COR-L47 (cell line): ENCODE measurements around the gene TSC1.

Source experiments
- DNase-seq: peaks from one replicate; lab custom pipeline; 2025; lab: John Stamatoyannopoulos, UW

TSC1 gene

DNA sequence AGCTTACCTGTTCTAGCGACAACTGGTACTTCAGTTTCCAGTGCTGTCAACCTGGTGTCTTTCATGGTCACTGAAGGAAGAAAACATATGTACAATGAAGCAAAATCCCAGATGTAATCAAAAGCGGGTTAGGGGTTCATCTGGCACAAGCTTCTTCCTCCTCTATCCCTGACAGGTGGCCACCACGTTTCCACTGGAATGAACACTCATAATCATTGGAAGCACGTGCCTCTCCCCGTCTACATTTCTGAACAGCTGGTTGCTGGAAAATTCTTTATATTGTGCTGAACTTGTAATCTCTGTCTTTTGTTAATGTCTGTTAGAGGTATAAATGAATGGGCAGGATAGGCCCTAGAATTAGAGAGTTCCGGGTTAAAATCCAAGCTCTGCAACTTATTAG, 9.4 kb downstream of the TSC1 start:
- DNase-seq, result no peak

DNA sequence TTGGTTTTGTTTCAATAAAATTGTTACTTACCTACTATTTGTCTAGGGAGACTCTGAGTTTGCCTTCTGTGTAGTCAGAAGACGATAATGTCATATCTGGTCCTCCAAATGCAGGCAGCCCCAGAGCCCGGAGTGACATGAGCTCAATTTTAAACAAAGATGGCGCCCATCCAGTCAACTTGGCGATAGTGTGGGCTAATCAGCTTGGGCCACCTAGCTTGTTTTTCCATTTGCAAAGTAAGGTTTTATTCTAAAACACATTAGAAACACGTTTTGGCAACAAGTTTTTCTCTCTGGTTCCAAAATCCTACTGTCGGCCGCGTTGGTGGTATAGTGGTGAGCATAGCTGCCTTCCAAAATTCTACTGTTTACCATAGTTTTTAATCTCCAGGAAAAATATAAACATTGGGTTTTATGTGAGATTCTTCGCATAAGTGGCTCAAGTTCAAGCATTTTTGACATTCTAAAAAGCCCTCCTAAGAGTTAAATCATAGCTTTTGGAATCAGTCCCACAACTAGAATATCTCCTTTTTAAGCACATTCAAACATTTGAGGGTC, 13.2 kb downstream of the TSC1 start:
- DNase-seq, result no peak

DNA sequence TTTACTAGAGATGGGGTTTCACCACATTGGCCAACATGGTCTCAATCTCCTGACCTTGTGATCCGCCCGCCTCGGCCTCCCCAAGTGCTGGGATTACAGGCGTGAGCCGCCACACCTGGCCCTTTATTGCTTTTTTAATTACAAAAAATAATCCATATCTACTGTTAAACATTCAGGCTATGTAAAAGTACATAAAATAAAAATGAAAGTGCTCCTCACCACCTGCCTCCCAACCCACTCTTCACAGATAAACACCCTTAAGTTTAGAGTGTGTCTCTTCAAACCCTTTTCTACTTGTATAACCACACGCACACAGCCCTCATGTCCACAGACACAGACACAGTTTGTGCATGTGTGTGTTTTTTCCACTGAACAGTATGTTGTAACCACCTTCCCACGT, 16.7 kb downstream of the TSC1 start:
- DNase-seq, result no peak

DNA sequence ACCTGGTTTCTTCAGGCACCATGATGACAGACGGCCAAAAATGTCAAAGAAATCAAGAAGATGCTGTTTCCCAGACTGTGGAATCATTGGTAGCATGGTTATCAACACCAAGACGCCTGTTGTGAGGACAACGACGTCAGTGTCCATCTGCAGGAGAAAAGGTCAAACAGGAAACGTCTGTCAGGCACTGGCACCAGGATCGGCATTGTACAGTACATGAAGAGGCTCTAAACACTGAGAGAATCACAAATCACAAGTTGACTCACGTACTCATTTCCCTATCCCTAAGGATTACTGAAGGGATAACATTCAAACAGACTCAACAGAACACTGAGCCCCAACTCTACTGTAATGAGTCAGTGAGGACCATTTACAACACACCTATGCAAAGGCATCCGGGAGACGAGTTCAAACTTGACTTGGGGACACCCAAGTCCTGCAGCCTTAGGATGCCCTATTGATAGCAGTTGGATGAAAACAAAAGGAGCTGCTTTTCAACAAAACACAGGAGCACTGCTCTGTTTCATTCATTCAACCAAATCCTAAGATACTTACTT, 21.0 kb downstream of the TSC1 start:
- no peak for DNase-seq

DNA sequence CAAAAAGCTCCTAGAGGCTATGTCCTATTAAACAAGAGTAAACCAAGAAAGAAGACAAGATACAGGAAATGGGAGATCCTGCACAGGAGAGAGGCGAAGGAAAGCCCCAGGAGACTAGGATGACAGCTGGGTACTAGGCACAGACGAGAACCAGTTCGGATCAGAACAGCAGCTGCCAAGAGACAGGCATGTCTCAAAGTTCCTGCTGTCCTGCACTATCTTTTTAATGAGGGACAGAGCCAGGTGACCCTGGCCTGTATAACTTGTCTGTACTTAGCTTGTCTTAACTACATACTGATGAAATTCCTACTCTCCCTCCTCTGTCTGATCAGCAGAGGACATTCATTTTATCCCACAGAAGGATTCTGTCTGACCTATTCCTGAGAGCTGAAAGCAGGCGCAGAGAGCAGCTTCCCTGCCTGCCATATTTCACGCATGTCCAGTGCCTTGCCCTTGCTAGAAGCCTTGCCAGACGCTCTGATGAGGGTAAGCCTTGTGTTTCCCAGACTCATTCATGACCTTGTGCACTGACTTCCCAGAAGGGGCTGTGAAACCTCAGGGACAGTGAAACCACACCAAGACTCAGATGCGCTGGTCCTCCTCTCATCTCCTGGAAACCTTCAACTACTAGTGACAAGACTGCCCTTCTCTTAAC, 24.7 kb downstream of the TSC1 start:
- DNase-seq, result no peak

DNA sequence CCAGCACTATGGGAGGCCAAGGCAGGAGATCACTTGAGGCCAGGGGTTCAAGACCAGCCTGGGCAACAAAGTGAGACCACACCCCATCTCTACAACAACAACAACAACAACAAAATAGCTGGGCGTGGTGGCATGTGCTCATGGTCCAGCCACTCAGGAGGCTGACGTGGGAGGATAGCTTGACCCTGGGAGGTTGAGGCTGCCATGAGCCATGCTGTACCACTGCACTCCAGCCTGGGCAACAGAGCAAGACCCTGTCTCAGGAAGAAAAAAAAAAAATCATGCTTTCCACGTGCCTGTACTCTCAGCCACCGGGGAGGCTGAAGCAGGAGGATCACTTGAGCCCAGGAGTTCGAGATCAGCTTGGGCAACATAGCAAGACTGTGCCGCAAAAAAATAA, 29.5 kb downstream of the TSC1 start:
- DNase-seq, result no peak

DNA sequence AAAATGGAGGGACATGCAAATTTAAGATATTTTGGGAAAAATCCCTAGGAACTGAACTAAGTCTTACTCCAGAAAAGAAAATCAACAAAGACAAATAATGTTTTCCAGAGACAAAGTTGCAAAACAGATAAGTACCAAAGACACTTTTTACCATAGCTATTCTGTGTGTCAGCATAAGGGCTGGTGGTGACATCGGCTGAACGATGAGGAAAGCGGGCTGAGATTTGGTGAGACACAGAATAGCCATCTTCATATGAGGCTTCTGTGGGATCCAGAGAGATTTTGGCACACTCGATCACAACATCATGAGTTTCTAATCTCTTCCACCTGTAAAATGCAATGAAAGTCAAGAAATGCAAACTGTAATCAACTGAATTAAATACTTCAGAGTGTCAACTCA, 32.3 kb downstream of the TSC1 start:
- DNase-seq, result no peak

DNA sequence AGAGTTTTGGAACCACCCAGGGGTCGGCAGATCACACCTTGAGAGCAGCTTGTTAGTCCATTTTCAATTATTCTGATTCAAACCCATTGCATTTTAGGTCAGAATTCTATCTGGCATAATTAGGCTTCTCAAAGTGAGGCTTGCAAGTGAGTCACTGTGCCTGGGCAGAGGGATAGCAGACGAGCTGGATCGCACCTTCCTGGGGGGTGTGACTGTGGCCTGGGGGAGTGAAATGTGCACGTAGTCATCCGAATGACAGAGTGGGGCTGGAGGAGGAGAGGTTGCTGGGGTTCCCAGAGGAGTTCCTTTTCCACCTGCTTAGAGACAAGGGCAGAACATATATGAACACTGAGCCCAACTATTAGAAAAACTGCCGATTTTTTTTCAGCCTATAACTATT, 34.0 kb downstream of the TSC1 start:
- no peak for DNase-seq

DNA sequence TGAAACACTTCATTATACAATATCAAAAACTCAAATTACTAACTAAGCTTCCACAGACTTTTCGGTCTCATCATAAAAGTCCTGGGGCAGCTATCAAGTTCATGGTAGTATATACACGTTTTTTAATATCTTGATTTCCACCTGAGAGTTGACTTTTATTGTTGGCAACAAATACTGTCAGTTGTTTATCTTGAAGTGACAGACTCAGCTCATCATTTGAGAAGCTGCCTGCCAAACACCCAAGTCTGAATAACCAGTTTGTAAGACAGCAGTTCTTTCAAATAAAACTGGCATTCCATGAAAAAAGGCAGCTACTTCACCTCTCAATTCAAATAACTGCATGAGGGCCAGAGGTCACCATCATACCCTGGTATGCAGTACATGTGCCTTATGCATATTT, 35.1 kb downstream of the TSC1 start:
- no peak for DNase-seq

DNA sequence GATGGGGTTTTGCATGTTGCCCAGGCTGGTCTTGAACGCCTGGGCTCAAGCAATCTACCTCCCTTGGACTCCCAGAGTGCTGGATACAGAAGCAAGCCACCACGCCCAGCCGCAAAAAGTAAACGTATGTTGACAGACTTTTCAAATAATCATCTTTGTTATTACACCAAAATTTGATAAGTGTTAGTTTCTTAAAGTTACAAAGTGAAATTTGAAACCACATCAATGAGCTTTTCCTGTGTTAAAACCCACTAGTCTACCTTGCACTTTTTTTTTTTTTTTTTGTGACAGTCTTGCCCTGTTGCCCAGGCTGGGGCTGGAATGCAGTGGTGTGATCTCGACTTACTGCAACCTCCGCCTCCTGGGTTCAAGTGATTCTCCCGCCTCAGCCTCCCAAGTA, 35.8 kb downstream of the TSC1 start:
- DNase-seq, result no peak

DNA sequence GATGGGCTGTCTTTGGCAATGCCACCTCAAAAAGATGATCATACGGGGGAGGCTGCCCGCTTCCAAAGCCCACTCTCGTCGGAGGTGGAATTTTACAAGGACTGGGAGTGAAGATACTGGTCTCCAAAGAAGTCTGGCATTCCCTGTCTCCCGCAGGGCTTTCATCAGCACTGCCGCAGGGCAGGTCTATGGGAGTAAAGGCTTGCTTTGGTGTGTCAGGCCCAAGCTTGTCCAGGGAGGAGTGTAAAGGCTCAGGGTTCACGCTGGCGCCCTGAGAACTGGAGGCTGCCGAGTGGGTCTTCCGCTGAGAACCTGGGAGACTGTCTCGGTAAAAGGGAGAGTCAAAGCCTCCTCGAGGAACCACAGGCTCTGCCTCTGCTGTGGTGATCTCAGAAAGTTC, 38.7 kb downstream of the TSC1 start:
- DNase-seq, result no peak

DNA sequence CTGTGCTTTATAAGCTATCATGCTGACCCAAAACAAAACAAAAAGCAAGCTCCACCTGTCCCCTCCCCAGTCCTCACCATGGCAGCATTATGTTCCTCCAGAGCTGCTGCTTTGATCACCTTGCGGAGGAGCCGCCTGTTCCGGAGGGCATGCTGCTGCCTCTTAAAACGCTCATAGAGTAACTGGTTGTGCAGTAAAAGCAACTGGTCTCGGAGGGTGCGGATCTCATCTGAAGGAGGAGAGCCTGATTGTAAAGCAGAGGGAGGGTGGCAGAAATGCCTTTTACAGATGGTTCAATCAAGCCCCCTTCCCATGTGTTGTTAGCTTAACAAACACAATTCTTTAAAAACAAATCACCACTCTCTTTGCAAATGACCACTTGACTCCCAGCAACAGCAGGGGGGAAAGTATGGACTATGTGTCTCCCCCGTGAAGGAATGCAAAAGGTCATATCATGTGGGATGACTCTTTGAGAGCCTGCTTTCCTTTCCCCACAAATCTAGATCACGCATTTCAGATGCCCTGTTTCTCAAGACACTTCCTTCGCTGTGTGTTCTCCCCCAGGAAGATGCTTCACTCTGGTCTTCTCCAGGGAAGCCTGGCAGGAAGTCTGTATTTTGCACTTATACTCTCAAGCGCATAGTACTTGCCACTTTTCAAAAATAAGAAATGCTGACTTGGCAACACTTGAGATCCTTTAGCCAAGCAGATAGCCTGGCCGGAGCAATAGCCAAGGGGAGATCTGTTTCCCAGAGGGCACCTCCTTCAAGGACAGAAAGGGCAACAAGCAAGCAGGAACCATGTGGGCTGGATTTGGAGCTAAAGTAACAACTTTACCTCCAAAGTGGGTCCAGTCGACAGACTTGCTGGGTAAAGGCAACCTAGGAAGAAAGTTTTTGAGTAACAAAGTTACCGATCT, 40.6 kb downstream of the TSC1 start:
- no peak for DNase-seq

DNA sequence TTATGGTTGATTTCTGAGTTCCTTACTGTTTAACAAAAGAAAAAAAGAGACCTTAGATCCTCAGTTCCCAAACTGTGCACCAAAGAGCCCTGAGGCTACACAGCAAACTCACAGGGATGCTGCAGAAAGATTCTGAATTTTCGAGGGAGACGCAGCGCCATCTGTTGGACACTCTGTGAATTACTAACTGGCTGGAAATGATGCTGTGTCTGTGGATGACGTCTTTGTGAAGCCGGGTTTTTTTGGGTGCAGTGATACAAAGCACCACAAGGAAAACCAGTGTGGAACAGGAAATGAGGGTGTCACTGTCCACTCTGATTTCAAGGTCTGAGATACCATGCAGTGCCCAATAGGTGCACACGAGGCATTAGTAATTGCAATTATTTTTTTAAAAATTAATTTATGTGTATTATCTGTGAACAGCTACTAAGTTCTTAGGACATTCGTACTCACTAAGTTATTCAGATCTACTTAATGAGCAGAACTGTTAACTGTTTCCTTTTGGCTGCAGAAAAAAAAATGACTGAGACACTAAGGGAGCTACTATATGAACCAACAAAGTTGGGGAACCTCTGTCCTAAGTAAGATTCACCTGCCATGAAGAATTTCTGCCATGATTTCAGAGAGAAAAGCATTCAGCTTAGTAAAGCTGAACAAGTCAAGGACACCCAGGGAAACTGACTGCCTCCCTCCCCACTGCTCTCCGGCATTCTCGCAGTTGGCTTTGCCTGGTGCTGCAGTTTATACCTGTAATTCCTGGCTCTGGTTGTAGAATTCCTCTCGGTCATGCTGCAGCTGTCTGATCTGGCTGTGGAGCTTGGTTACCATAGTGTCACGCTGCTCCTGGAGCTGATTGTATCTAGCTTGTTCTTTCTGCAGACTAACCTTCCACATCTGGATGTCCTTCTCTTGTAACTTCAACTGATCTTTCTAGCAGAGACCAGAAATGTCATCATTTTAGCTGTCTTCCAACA, 42.3 kb downstream of the TSC1 start:
- DNase-seq, result peak; percentile 74

DNA sequence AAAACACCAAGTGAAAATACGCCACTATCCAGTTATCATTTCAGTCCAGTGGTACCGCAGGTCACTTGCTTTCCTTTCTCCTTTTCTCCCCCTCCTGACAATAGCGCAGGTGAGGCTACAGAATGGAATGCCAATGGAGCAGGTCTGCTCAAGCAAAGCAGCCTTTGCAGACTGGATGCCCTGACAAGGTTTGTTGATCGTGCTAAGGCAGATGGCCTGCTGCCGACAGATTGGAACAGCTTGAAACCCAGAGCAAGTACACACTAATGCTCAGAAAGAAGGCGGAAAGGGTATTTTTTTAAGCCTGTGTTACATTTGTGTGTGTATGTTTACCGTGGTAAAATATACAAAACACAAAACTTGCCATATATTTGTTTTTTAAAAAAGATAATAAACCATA, 46.4 kb downstream of the TSC1 start:
- no peak for DNase-seq

DNA sequence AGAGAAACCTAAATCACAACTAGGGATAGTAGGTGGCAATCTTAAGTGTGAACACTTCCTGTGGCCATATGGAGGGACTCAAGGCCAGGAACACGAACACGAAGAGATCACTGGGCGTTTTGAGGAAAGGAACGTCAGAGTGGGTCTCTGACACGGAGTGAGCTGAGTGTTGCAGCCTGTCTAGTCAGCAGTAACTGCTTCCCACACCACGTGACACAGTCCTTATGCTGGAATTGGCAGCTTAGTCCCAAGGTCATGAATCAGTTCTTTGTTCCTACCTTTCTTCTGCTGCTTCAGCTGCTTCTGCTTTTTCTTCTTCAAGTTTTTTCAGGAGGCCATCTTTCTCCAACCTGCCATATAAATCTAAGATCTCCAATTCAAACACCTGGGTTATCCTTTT, 47.5 kb downstream of the TSC1 start:
- no peak for DNase-seq

DNA sequence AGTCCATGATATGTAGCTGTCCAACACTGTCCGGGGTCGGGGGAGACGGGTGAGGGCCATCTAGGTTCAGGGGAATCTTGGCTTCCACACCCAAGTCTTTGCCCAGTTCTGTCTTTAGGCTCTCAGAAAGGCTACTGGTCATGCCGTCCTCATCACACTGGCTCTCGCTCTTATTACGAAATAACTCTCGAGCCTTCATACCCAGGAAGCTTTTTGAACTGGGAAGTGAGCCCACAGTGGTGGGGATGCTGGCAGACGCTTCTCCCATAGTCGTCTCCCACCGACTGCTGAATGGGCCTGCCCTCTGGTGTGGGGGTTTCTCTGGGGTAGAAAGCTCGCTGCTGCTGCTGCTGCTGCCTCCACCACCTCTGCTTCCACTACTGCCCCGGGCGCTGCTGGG, 48.2 kb downstream of the TSC1 start:
- no peak for DNase-seq

DNA sequence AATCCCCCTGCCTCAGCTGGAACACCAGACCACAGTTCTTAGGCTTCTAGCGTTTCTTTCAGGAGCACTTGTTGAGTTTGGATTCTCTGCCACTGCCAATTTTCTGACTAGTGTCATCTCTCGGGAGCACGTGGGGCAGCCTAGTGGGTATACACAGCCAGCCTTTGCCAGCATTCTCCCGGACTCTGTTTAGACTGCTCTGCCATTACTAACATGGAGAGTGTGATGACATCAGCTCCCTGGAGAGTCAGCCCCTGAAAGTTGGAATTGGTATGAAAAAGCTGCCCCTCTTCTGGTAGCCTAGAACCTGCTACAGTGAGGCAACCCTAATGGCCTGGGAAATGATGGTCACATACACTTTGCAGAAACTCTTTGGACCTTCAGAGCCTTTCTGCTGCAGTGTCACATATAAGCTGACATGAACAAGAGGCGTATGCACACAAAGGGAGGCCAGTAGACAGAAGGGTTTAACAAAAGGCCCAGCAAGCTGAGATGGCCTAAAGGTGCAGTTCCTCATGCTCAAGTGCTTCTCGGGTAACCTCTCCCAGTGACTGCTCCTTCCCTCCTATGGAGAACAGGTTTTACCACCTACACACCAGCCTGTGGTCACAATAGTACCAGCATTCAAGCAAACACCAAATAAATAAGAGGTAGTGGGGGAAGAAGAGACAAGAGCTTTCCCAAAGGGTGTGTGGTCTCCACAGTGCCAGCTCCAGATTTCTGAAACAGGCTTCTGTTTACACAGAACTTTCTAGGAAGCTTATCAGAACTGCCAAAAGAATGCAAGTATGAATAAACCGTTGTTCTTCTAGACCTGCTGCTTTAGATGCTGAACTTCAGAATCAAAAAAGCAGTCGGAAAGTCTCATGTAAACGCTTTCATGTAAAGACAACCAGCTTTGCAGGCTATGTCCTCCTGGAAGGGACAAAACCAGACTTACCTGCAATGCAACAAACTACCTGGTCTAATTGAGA, 49.3 kb downstream of the TSC1 start:
- DNase-seq, result no peak

DNA sequence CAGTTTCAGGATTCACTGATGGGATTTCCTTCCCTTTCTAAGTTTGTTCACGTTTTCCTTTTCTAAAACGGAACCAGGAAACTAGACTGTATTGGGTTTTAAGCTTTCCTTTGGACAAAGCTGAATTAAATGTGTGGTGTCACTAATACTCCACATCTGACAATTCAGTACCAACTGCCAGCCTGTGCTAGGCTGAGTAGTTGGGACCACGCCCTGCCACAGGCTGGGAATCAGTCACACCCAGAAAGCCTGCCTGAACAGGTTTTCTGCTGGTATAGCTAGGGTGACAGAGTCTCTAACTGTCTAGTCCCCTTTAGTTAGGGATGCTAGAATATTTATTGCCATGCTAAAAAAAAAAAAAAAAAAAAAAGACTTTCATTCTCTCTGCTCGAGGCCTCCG, 50.1 kb downstream of the TSC1 start:
- no peak for DNase-seq

DNA sequence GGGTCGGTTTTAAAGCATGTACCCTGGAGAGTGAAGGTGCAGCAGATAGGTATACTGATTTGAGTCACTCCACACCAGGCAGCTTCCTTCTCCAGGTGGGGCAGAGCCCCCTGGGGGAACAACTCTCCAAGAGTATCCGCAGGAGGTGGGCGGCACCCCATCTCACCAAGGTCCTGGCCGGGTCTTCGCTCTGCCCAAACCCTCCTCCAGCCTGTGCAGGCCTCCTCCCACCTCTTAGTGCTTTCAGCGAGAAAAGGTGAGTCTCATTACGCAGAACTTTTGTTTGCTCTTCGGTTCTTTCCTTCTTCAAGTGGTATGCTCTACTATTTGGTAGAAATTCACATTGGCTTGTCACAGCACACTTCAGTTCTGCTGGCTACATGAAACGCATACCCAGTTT, 52.0 kb downstream of the TSC1 start:
- DNase-seq, result no peak

DNA sequence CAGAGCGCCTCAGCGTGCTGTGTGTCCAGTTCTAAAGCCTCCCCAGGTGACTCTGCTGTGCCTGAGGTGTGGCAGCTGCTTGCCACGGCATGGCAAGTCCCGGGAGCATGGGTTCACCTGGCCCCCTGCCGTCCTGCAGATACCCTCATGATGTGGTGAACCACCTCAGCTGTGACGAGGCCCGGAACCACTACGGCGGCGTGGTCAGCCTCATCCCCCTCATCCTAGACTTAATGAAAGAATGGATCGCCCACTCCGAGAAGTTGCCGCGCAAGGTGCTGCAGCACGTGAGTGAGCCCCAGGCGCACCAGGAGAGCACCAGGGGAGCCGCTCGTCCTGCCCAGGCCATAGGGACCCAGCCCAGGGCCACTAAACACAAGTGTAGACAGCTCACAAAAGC, 56.3 kb downstream of the TSC1 start:
- no peak for DNase-seq
